ENCODE data around the gene ZMYND11.

Gene ZMYND11

DNA sequence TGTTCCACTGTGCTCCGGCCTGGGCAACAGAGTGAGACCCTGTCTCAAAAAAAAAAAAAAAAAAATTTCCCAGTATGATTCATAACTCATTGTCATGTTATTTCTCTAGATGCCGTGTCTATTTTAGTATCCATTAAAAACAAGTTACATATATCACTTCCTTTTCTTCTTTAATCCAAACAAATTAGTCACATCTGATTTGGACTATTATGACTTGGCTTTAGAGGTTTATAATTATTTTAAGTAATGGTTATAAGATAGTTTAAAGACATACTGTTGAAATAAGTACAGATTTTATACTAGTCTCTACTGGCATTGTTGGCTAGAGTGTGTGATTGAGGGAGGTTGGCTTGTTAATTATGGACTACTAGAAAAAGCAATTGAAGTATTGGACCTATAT is 53.3 kb downstream of the ZMYND11 start:
- DNase-seq (ENCODE audit: low read depth) = no peak
- no peak for TF ChIP-seq CTCF (conservative IDR thresholded peaks at IDR 0.05; ENCODE audit: low read depth, low read length)
- no peak overlapping the region for H3K4me3 ChIP-seq (ENCODE audit: low read depth, low read length)

DNA sequence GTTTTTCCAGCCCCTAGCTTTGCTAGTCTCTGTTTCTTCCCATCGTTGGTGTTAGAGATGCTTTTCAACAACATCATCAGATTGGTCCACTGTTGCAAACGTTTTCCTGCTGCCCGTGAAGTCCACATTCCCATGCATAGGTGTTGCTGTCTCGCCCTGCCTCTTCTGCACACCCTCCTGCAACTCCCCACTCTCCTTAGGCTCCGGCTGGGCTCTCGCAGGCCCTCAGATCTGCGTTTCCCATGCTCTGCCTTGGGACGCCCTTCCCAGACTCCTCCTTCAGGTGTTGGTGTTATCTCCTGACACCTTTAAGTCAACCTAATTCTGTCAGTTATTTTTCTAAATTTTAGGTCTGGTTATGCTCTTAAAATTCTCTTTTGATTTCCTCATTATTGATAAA is 55.0 kb downstream of the ZMYND11 start:
- H3K4me3 ChIP-seq (ENCODE audit: low read depth, low read length) = no peak overlapping the region
- TF ChIP-seq CTCF (conservative IDR thresholded peaks at IDR 0.05; ENCODE audit: low read depth, low read length) = no peak
- no peak for DNase-seq (ENCODE audit: low read depth)

DNA sequence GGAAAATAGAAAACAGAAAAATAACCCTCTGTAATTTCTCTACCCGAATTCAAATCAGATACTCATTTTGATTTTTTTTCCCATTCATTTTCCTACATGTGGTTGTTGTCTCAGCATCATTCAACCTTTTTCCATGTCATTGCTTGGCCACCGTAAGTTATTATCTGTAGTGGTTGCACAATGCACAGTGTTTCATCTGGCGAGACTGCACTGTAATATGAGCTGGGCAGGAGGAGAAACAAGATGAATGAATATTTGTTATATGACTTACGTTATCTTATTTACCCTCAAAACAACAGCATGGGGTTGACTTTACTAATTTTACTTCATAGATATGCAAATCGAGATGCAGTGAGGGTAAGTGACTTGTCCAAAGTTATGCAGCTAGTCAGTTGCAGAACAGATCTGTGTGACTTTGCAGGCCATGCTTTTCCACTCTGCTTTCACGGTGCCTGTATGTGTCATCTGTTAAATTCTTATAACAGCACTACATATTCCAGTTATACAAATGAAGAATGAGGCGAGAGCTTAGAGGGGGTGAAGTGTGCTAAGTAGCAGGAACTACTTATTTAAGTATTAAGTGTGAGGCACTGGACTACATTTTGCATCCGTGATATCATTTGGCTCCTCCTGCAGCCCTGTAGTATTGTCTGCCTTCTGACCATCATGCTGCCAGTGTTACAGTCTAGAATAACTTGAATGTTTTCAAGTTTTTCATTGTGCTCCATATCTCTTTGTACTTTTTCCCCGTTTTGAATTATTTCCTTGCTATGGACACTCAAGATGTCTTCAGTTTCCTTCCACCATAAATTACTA is 56.7 kb downstream of the ZMYND11 start:
- peak; percentile 79 for DNase-seq (ENCODE audit: low read depth)
- H3K4me3 ChIP-seq (ENCODE audit: low read depth, low read length) = no peak overlapping the region
- TF ChIP-seq CTCF (conservative IDR thresholded peaks at IDR 0.05; ENCODE audit: low read depth, low read length) = no peak

- DNase-seq (ENCODE audit: low read depth) = no peak
- H3K4me3 ChIP-seq (ENCODE audit: low read depth, low read length) = no peak overlapping the region
- no peak for TF ChIP-seq CTCF (conservative IDR thresholded peaks at IDR 0.05; ENCODE audit: low read depth, low read length)
Measured at GRCh38 chr10:194281-194680, 59.0 kb downstream of the ZMYND11 start.

- TF ChIP-seq CTCF (conservative IDR thresholded peaks at IDR 0.05; ENCODE audit: low read depth, low read length) = no peak
Measured at GRCh38 chr10:200405-200804, 65.2 kb downstream of the ZMYND11 start.

DNA sequence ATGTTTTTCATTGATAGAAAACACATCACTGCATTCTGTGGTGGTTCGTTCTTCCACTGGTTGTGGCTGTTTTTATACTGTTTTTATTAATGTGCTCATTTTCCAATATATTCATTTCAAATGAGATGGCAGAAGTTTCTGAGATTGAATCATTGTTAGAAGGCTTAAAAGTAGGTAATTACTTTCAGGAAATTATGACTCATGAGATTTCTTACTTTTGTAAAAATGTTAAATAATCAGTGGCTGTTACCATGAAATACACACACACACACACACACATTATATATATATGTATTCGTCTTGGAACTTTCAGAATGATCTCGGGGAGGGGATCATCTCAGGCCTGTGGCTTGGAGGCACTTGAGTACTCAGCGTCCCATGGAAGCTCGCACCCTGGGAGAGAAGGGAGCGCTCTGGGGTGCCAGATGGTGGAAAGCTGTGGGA is 66.1 kb downstream of the ZMYND11 start:
- H3K4me3 ChIP-seq (ENCODE audit: low read depth, low read length) = no peak overlapping the region
- TF ChIP-seq CTCF (conservative IDR thresholded peaks at IDR 0.05; ENCODE audit: low read depth, low read length) = no peak
- DNase-seq (ENCODE audit: low read depth) = peak; percentile 33

More at GRCh38 chr10:200405-200804, 65.2 kb downstream of the ZMYND11 start:
- DNase-seq (ENCODE audit: low read depth) = peak; percentile 60
- no peak overlapping the region for H3K4me3 ChIP-seq (ENCODE audit: low read depth, low read length)

- no peak for DNase-seq (ENCODE audit: low read depth)
- no peak overlapping the region for H3K4me3 ChIP-seq (ENCODE audit: low read depth, low read length)
- TF ChIP-seq CTCF (conservative IDR thresholded peaks at IDR 0.05; ENCODE audit: low read depth, low read length) = no peak
Measured at GRCh38 chr10:208616-209015, 73.4 kb downstream of the ZMYND11 start.
